OCI-M2 (cell line): ENCODE results near the gene KLF15.

Source experiments
- DNase-seq: peaks from one replicate; lab custom pipeline; 2025; ENCODE audit not compliant: unreplicated experiment; lab: John Stamatoyannopoulos, UW

The KLF15 gene

DNA sequence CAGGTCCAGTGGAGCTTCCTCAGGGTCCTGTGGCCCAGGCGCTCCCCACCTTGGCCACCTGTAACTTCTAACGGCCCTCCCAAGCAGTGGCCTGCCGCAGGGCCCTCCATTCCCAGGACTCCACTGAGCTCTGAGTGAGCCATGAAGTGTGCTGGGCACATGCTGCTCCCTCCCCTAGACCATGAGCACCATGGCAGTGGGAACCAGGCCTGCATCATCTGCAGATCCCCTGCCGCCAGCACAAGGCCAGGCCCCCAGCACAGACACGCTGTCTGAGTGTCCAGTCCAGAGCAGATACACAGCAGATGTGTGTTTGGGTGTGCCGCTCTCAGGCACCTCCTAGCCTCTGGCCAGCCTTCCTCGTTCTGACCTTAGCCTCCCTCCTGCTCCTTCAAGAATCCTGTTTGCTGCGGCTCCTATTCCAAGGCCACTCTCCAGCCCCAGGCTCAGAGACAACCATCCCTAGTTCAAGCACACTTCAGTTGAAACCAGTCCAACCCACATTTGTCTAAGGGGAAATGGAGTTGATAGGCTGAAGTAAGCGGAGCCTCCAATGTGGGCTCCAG lies 7.0 kb upstream of the KLF15 start:
- no peak for DNase-seq

DNA sequence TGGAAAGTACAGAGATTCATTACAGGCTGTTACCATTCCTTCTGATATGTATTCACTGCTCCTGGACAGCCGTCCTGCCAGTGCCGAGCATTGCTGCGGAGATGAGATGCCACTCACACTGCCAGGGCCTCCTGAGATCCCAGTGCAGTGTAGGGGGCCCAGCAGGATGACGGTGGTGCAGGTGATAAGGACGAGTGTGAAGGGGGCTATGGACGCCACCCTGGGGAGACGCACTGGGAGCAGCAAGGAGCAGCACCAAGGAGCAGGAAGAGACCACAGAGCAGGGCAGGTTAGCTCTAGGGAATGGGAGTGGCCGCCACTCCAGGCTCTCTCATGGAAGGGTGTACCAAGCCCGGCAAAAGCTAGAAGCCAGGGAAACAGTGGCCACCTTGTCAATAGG lies 4.0 kb upstream of the KLF15 start:
- DNase-seq: no peak

DNA sequence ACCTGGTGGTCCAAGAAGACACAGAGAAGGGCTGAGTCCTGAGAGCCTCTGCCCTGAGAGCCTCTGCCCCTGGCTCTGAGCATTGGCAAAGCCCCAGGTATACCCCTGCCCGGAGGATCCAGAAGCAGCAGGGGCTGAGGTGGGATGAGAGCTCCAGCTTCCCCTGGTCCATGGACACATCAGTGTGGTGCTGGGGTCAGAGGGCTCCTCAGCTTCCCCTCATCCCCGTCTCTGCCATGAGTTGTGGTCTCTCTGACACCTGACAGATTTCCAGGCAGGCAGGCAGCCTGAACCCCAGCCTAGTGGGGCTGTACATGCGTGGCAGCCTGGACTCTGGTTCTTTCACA lies 3.5 kb upstream of the KLF15 start:
- no peak for DNase-seq

DNA sequence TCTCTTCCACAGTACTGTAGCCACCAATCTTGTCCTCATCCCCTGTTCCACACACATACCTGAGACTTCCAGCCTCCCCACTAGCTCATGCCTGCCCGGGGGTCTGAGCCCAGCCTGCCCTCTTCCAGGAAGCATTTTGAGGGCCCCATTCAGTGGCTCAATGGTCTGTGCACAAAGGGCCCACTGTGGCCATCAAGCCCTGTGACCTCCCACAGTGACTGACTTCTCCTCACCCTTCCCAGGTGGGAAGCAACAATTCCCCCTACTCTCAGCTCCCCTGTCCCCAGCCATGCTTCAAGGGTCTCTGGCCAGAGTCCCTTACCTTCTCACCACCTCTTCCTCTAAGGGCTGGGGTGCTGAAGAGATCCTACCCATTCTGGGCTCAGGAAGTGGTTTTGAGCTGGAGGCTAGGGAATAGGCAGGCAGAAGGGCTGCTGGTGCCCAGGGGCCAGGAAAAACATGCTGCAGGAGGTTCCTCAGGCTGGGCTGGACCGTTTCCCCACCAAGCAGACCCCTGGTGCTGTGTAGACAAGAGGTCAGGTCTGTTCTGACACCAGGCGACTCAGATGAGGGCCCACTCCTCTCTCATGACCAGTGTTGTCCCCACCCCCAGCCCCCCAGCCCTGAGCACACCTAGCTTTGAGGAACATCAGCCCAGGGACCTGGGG lies 3.0 kb upstream of the KLF15 start:
- no peak for DNase-seq

DNA sequence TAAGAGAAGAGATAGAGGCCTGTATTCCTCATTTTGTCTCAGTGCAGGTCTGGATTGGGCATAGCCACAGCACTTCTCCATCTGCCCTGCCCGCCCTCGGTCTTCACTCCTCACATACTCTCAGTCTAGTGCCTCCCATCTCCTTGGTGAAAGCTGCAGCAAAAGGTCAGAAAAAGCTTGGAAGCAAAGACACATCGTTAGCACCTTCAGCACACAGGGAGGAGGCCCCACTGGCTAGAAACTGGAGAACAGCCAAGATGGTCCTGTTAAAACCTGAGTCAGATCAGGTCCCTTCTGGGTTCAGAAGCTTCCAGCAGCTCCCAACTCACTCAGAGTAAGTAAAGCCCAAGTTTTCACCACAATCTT lies 1.6 kb upstream of the KLF15 start:
- no peak for DNase-seq

DNA sequence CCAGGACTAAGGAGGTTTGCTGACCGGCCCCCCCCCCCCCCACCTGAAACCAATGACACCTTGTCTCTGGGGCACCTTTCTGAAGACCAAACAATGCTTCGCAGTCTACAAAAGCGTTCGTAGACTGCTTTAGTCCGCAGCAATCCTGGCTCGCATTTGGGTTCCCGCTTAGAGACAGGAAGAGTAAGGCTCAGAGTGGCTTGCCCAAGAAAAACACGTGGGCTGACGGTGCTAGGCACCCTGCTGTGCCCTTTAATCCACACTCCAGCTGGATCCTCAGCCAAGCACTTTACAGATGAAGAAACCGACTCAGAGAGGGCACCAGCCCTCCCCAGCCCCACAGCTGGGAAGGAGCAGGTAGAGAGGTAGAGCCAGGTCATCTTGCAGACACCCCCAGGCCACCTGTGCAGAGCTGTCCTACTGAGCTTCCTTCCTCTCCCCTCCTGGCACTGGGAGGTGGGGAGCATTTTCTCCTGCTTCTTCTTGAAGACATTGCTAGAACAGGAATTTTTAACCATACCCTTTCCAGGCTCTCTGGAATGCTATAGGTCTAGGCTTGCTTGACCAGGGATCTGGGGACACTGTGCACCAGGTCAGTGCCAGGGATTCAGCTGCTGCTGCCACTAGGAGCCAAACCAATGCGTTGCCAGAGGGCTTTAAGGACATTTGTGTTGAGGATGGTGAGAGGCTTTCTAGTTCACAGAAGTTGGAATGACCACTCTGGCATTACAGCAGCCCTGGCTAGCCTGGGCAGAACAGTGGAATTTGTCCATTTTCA lies 1.0 kb upstream of the KLF15 start:
- no peak for DNase-seq

DNA sequence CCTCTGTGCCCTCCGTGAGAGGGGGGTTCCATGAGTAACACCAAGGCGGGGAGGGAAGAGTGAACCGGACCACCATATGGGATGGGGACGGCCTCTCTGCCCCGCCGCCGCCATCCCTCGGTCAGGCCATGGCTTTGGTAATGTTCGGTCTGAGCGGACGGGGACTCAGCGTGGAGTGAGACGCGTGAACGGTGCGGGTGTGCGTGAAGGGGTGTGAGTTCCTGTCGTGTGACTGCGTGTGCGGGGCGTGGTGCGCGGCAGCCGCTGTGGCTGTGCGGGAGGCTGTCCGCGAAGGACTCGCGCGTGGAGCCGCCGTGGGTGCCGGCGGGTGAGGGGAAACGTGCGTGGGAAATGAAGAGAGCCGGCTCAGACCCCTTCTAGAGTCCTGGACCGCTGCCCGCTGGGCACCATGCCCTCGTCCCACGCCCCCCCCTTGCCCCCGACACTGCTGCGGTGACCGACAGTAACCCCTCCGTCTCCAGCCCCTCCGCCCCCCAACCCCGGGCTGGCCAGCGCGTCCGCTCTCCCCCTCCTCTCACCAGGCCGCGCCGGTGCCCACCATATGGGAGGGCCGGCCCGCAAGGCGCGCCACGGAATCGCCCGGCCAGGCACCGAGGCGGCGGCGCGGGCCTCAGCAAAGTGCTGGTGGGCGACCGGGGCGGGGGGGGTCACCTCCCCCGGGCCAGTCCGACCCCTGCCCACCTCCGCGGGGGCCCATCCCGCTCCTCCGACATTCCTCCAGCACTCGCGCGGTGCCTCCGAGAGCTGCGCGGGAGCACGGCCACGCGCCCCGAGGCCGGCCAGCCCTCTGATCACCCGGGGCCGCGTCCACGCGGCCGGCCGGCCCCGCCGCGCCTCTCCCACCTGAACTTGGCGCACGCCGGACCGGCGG lies 589 bp downstream of the KLF15 start:
- DNase-seq: no peak

DNA sequence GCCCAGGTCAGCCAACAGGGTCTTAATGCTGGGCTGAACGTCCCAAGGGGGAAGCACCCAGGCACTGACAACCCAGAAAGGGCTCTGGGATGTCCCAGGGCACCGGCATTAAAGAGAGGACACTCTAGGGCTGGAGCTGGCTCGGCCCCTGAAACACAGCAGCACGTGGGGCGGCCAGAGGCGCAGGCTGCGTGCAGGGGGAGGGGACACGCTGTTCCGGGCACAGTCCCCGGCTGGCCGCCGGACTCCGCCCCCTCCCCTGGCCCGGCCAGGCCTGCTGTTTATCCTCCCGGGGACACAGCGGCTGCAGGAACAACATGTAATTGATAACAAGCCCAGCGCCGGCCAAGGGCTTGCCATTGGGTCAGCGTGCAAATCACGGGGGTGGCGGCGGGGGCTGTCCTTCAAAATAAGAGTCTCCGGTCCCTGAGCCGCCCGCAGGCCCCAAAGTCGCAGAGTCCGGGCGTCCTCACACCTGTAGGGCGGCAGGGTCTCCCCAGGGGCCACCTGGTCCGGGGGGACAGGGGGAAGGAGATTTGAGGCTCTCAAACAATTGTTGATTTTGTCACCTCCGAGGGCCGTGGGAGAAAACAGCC lies 1.3 kb downstream of the KLF15 start:
- no peak for DNase-seq

DNA sequence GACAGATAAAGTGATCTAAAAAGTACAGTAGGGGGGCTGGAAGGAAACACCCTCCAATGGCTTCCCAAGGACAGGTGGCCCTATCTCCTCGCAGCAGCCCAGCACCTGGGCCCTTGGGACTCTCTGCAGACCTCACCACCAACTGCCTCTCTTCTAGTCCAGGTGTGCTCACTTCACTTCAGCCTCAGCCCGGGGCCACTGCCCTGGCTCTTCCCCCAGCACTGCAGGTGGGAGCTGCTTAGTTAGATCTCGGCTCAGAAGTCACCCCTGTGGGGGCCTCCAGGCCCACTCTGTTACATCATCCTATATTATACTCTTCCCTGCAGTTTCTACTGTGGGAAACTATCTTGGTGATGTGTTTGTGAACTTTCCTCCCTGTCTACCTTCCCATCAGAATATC lies 2.0 kb downstream of the KLF15 start:
- no peak for DNase-seq

DNA sequence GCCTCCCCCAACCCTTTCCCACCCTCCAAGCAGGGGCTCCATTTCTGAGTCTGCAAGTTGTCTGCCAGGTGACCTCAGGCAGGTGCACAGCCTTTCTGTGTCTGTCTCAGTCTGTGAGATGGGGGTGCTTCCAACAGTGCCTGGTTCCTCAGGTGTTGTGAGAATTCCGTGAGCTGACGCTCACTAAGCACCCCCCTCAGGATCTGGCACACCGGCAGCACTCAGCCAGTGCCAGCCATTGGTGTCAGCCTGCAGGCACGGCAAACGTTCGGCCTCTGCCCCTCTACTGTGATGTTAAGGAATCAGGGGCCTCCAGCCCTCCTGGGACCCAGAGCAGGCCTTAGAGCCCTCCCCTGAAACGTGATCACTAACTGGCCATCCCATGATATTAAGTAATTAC lies 2.4 kb downstream of the KLF15 start:
- DNase-seq: no peak

DNA sequence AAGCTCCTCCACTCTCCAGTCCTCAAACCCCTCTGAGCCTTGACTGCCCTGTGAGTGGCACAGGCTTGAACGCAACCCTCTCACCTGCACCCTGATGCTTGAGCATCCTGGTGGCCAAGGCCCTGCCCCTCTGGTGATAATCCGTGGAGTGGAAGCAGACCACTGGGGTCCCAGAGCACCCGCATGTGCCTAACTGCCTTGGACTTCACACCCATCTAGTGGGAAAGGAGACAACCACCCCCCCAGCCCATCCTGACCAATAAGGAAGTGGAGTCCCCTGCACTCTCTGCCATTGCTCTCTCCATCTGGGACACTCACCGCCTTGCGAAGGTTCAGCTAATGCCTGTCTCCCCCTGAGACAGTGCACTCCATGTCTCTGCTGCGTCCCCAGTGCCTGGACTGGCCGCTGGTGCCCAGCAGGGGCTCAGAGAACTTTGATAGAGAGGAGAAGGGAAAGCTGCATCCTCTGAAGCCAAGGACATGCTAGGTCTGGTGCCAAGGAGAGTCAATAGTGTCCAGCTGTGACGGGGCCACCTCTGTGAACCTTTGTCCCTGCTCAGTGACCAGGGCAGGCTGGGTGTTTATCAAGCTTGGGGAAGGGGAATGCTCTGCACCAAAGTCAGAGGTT lies 3.4 kb downstream of the KLF15 start:
- no peak for DNase-seq

DNA sequence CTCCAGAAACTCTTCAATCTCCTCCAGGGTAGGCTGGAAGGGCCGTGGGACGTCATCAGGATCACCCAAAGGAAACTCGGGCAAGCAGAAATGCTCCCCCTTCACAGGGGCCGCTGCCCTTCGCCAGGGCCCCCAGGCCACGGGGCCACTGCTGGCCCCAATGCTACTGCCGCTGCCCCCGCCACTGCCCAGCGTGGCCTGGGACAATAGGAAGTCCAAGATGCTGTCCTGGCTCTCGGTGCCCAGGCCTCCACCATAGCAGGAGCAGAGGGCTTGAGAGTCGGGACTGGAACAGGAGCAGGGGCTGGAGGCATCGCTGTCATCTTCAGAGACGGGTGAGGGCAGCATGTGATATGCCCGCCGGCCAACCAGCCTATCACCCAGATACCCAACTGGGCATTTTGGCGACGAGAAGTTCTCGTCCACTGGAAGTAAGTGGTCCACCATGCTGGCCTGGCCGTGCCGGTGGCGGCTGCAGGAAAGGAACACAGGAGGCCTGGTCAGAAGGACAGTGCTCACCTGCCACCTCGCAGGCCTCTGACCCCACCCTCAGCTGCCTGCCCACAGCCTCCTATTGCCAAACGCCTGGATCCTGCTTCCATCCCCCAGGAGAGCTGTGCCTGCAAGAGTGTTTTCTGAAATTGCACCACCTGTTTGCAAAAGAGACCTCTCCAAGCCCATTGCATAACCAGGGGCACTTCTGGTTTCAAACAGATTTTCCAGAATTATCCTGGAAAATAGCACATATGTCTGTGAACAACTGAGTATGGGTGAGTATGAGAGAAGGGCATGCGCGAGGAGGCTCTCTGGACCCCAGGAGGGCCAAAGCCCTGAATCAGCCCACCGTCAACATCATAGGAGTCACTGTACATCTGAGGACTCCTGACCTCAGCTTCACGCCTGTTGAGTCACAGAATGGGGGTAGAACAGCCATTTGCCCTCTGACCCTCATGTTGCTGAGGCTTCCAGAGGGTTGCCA lies 4.4 kb downstream of the KLF15 start:
- DNase-seq: no peak

DNA sequence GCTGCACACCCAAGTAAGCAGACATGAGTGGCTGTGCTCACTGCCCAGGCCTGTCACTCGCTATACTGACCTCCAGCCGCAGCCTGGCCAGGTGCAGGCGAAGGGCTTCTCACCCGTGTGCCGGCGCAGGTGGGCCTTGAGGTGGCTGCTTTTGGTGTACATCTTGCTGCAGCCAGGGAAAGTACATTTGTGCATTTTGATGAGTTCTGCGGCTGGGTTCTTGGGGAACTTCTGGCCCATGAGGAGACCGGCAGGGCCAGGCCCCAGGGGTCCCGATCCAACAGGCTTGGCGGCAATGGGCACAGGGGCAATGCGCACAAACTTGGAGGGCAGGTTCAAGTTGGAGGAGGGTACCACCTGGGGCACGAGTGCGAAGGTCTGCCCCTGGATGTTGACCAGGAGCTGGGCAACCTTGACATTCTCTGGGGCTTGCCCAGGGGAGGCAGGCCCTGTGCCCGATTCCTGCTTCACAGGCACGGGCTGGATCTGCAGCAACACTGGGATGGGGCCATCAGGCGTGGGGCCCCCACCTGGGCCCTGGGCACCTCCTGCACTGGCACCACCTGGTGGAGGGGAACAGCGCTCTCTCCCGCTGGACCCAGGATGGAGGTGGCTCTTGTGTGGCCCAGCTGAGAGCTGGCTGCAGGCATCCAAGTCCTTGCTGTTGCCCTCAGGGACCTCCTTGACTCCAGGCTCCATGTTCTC lies 5.3 kb downstream of the KLF15 start:
- DNase-seq: no peak

DNA sequence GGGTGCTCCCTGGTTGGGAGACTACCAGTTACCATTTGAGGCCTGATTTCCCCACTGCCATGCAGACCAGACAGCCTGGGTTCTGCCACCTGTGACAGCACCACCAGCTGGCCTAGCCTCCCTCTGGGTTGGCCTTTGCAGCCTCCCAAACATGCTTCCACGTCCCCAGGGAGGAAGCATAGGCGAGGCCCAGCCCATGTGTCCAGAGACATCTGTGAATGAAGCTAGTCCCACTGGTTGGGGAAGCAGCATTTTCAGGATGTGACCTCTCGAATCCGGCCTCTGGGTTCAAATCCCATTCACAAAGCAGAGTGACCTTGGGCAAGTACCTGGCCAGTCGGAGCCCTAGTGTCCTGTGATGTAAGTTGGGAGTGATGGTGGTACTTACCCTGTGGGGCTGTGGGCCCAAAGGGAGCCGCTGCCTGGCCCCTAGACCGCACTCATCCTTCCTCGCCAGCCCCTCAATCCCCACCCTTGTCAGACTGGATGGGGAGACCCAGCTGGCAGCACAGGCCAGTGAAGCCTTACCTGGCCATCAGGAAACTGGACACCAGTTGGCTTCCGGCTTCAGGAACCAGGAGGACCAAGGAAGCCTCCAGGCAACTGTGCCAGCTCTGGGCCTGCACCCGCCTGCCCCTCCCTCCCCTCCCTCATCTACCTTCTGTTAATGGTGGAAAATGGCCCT lies 6.0 kb downstream of the KLF15 start:
- DNase-seq: no peak

DNA sequence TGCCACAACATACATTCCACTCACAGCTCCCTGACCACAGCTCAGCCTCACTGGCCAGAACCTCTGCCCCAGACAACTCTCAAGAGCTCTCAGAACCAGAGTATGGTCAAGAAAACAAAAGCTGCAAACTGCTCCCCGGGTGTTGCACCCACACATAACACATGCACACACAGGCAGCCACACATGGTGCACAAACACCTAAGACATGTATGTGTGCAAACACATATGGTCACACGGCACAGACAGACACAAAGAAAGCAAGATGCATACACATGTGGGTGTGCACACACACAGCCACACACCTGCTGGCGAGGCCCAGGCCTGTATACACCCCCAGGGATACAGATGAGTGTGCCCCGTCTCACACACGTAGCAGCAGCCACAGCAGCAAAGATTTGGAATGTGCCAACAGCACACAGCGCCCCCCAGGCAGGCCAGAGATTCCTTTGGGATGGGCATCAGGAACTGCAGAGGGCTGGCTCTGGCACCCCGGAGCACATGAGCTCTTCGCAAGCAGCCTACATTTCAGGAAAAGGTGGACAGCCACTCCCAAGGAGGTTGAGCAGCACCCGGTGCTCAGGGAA lies 6.6 kb downstream of the KLF15 start:
- no peak for DNase-seq

DNA sequence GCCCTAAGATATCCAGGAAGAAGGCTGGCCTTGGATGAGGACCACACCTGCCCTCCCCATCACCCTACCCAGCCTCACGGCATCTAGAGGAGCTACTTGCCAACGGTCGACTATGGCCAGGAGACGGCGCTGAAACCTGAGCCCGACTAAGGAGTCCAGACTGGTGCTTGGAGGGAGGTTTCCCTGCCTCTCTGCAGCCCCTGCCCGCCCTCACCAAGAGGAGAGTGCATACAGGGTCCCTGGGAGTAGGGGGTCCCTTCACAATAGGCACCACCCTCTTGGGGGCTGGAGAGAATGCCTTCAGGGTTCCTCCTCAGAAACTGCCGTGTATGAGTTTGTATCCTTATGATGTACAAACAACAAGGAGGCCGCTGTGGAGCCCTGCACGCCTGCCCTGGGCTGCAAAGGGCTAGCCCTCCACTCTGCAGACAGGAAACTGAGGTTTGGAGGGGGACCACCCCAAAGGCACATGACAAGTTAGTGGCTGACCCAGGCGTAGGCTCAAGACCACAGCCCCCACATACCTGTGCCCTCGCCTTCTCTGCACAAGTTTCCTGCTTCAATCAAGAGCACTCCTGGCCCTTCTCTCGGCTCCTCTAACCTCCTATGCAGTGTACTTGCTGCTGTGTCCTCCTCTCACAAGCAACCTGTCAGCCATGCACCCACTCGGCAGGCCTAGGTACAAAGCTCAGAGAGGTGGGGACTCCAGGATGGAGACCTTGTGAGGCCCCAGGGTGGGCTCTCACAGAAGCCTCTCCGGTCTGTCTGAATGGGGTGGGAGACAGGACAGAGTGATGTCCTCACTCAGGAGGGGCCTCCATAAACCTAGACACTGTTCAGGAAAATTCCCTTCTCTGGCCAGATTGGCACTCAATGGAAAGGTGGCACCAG lies 7.4 kb downstream of the KLF15 start:
- no peak for DNase-seq

DNA sequence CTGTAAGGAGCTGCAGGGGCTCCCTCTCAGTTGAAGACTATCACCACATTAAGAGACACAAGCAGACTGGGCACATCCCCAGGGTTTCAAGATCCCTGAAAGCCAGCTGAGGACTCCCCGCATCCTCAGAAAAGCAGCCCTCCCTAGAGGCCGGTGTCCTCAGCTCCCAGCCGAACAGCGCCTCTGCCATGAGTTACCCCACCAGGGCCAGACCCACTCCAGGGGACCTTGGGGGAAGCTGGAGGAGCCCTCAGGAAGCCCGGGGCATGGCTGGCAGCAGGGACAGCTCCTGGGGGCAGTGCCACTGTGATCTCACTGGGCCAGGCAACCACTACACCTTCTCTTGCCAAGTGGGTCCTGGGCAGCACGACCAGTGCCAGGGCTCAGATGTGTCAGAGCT lies 8.1 kb downstream of the KLF15 start:
- DNase-seq: no peak
